ENCODE measurements around the gene KCNMA1.

KCNMA1 gene

DNA sequence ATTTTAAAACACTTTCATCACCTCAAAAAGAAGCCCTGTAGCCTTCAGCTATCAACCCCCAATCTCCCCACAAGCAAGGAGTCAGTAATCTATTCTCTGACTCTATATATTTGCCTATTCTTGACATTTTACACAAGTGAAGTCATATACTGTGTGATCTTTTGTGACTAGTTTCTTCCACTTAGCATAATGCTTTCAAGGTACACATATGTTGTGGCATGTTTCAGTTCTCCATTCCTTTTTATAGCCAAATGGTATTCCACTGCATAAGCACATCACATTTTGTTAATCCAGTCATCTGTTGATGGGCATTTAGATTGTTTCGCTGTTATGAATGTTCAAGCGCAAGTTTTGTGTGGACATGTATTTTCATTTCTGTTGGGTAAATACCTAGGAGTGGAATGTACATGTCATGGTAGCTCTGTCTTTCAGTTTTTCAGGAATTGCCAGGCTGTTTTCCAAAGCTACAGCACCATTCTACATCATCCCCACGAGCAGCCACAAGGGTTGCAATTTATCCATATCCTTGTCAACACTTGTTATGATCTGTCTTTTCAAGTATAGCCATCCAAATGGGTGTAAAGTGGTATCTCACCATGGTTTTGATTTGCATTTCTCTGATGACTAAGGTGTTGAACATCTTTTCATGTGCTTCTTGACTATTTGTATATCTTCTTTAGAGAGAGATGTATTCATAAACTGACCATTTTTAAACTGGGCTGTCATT, 405.6 kb downstream of the KCNMA1 start:
- TF ChIP-seq GATA3 (IDR thresholded peaks at IDR 0.05; ENCODE audit: low read depth, low read length), result no peak
- no peak for TF ChIP-seq GATA2 (IDR thresholded peaks at IDR 0.05; ENCODE audit: low read depth, low read length)

DNA sequence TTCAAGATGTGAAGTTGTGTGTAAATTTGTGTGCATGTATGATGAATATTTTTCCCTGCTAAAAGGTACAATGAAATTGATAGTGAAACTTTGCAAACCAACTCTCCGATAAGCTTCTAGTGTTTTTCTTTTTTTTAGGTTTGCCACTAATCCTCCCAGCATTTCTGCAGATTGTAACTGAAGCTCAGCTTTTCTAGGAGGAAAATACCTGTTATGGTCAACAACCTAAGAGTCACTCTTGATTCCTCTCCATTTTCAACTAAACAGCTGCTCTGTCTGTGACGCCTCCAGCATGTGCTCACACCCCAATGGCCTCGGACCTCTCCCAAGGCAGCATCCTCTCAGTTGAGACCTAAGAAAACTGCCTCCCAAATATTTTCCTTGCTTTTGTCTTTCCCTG, 406.2 kb downstream of the KCNMA1 start:
- no peak for TF ChIP-seq GATA2 (IDR thresholded peaks at IDR 0.05; ENCODE audit: low read depth, low read length)
- TF ChIP-seq GATA3 (IDR thresholded peaks at IDR 0.05; ENCODE audit: low read depth, low read length), result no peak

DNA sequence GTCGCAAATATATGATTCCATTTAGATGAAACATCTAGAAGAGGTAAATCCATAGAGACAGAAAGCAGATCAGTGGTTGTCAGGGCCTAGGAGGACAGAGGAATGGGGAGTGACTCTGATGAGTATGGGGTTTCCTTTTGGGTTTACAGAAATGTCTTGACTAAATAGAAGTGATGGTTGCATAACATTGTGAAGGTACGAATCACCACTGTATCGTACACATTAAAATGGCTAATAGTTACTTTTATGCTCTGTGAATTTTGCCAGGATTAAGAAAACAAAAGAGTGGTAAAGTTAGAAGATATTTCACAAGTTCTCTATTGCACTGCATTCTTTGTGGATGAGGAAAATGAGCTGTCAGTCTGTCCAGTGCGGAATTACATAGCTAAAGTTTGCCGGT, 407.4 kb downstream of the KCNMA1 start:
- TF ChIP-seq GATA2 (IDR thresholded peaks at IDR 0.05; ENCODE audit: low read depth, low read length) (no peak), GATA3 (IDR thresholded peaks at IDR 0.05; ENCODE audit: low read depth, low read length) (no peak)

DNA sequence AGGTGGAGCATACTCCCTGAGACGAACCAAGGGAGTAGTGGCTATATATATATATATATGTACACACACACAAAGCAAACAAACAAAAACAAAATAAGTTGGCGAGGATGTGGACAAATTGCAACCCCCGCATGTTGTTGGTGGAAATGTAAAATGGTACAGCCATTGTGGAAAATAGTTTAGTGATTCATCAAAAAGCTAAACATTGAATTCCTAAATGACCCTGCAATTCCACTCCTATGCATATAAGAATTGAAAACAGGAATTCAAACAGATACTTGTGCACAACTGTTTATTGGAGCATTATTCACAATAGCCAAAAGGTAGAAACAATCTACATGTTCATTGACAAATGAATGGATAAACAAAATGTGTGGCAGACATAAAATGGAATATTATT, 407.9 kb downstream of the KCNMA1 start:
- TF ChIP-seq GATA3 (IDR thresholded peaks at IDR 0.05; ENCODE audit: low read depth, low read length), result no peak

DNA sequence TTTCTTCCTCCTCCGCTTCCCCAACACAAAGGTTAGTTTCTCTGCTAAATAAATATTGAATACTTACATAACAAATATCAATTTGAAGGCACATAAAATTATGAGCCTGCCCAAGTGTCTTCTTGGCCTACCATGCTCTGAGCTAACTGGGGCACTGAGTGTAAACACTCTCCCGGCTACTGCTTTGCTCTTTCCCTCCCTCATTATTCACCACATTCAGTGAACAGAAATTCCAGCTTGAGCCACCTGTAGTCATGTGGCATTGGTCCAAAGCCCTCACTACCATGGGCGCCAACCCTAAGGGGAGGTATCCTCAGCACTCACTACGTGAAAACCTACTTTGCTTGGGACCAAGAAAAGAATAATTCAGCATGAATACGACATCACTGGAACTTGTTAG, 409.0 kb downstream of the KCNMA1 start:
- TF ChIP-seq GATA3 (IDR thresholded peaks at IDR 0.05; ENCODE audit: low read depth, low read length), result no peak
- TF ChIP-seq GATA2 (IDR thresholded peaks at IDR 0.05; ENCODE audit: low read depth, low read length), result no peak

DNA sequence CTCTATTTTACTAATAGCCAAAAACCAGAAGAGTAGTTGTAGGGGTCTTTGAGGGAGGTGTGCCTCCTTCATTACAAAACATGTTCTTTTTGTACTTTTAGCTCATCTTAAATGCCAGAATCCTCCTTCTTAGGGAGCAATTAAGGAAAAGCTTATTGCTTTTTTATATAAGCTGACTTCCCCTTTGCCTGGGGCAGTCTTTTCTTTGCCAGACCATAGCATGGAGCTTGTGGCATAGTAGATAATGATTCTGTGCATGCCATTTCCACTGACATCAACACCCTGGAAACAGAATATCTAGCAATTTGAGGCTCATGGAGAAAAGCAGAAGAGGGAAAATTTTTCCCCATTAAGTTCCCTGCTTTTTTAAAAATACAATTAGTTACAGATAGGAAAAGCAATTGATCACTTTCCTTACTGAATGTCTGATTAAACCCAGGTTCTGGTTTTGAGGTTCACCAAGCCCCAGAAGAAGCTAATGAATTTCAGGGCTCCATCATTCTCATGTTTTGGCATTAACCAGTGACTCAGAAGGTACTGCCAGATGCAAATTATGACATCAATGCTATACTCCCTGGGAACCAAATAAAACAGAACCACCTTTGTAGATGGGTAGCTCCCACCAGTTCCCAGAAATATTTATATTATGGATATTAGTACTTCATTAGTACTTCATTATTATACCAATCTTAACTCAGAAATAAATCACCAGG, 410.6 kb downstream of the KCNMA1 start:
- TF ChIP-seq GATA2 (IDR thresholded peaks at IDR 0.05; ENCODE audit: low read depth, low read length) (no peak), GATA3 (IDR thresholded peaks at IDR 0.05; ENCODE audit: low read depth, low read length) (no peak)

DNA sequence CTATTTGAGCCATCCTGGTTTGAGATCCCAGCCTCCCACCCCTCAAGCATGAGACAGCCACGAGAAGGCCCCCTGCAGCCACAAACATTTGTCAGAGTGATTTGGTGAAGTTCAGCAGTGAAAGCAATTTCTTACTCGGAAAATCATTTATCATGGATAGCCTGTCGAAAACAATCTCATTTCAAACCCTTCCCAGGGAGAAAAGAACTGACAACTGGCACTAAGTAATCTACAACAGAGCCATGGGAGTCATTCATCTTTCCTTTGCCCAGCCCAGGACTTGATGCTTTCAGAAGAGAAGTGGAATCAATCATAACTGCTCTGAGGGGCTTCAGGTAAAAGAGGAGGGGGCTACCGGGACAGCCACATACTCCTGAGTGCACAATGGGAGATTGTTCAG, 411.2 kb downstream of the KCNMA1 start:
- TF ChIP-seq GATA2 (IDR thresholded peaks at IDR 0.05; ENCODE audit: low read depth, low read length), result no peak
- no peak for TF ChIP-seq GATA3 (IDR thresholded peaks at IDR 0.05; ENCODE audit: low read depth, low read length)

DNA sequence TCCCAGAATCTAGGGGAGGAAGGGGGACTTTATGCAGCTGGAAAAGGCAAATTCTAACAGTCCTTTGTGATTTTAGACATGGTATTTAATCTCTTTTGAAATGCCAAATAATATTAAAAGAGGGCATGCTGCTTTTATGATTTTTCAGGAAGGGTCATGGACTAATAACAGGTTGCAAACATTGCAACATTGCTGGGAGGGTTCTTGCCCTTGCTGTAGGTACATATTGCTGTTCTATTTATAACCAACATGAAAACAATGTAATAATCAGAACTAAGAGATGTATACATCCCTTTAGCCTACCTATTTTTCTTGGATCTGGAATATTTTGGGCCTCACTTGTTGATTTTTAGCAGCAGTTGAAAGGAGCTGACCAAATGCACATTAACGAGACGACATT, 411.6 kb downstream of the KCNMA1 start:
- TF ChIP-seq GATA3 (IDR thresholded peaks at IDR 0.05; ENCODE audit: low read depth, low read length), result no peak
- no peak for TF ChIP-seq GATA2 (IDR thresholded peaks at IDR 0.05; ENCODE audit: low read depth, low read length)

DNA sequence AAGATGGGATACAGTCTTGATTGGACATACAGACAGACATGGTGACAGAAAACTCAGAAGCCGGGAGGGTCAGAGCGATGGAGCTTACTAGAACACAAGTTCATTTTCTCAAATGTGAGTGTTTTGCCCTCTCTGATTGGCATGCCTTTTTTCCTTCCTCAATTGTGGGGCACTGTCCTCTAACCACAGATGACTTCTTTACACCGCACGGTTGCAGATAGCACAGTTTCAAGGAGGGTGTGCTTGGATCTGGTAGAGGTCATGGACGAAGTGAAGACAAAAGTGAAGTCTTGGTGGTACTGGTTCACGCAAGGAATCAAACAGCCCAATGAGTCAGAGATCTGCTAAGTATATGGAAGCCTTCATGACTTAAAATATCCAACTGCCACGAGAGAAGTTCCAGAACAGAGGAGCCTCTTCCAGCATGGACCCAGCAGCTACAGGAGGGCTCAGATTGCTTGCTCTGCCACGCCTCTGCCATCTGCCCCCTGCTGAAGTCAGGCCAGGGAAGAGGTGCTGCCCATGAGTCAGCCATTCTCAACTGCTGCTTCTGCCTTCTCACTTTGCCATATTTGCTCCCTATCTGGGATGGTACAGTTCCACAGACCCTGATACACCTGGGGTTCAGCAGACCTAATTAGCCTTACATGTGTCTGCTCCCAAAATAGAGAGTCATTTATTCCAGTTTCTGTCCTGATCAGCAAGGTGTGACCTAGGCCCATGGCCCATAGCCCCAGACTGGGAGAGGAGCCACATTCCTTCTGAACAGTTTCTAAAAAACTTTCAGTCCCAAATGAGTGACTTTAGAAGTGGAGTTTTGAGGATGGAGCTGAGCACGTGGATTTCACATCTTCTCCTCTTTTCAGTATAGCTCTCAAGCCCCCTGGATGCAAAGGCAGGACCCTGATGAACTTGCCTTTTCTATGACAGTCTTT, 413.8 kb downstream of the KCNMA1 start:
- TF ChIP-seq GATA3 (IDR thresholded peaks at IDR 0.05; ENCODE audit: low read depth, low read length) (no peak), GATA2 (IDR thresholded peaks at IDR 0.05; ENCODE audit: low read depth, low read length) (no peak)

DNA sequence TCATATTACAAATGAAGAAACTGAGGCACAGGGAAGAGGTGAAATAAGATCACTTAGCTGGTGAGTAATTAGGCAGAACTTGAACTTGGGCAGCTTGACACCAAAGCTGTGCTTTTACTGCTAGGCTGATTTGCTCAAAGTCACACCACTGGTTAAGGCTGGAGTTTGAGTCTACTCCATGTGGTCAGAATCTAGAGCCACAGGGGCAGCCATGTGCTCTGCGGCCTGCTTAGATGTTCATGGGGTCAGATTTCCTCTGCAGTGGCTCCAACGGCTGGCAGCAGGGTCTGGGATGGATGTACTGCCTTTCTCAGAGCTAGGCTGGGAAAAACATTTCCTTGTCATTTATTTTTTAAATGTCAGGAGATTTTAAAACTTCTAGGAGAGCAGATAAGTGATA, 417.5 kb downstream of the KCNMA1 start:
- TF ChIP-seq GATA2 (IDR thresholded peaks at IDR 0.05; ENCODE audit: low read depth, low read length) (no peak), GATA3 (IDR thresholded peaks at IDR 0.05; ENCODE audit: low read depth, low read length) (no peak)

DNA sequence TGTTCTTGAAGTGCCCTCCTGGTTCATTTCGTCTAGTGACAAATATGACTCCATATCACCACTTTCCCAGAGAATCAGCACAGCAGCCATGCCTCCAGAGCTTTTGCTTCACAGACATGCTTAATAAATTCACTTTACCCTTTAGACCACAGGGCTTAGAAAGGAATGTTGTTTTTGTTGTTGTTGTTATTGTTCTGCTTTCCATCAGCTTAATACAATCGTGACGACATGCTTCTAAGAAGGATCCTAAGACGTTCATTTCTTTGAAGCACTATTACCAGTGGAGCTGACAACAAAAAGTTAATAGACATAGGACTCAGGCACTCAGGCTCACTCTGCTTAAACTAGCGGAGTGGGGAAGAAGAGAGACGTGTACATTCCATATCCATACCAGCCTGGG, 418.6 kb downstream of the KCNMA1 start:
- TF ChIP-seq GATA3 (IDR thresholded peaks at IDR 0.05; ENCODE audit: low read depth, low read length) (no peak), GATA2 (IDR thresholded peaks at IDR 0.05; ENCODE audit: low read depth, low read length) (no peak)

DNA sequence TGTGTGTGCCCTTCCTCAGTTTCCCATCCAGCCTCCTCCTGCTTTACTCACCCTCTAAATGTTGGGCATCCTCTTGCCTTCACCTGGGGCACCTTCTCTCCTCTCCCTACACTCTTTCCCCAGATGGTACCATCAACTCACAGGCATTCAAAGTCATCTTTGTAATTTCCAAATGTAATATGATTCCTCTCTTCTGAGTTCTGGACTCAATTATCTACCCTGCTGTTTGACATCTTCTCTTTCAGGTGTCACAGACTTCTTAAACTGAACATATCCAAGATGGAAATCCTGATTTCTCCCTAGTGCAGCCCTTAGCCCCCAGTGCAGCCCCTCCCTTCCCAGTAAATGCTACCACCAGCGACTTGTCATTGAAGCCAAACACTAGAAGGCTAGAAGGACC, 422.8 kb downstream of the KCNMA1 start:
- TF ChIP-seq GATA3 (IDR thresholded peaks at IDR 0.05; ENCODE audit: low read depth, low read length), result no peak

DNA sequence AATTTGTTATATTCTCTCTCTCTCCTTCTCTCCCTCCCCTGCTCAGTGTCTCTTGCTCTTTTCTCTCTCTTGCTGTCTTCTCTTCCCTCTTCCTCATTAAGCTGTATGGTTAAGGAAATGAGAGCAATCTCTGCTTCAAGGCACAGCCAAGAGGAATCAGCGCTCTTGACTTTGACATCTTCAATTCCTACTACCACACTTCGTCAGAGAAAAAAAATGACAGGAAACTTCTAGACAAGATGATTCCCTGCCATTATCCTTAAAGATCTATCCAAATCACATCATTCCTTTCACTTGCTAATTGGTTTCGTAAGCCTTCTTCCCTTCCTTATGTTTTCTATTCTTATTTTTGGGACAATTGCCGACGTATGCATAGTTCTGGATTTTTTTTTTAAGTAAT, 425.0 kb downstream of the KCNMA1 start:
- TF ChIP-seq GATA2 (IDR thresholded peaks at IDR 0.05; ENCODE audit: low read depth, low read length), result no peak
- TF ChIP-seq GATA3 (IDR thresholded peaks at IDR 0.05; ENCODE audit: low read depth, low read length), result no peak

DNA sequence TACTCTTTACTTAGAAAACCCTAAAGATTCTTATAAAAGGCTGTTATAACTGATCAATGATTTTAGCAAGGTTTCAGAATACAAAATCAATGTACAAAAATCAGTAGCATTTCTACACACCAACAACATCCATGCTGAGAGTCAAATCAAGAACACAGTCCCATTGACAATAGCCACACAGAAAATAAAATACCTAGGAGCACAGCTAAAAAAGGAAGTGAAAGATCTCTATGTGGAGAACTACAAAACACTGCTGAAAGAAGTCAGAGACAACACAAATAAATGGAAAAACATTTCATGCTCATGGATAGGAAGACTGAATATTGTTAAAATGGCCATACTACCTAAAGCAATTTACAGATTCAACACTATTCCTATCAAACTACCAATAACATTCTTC, 427.0 kb downstream of the KCNMA1 start:
- TF ChIP-seq GATA2 (IDR thresholded peaks at IDR 0.05; ENCODE audit: low read depth, low read length) (no peak), GATA3 (IDR thresholded peaks at IDR 0.05; ENCODE audit: low read depth, low read length) (no peak)

All from SH-SY5Y (cell line).